ENCODE measurements around the gene ALX4.

The ALX4 gene

DNA sequence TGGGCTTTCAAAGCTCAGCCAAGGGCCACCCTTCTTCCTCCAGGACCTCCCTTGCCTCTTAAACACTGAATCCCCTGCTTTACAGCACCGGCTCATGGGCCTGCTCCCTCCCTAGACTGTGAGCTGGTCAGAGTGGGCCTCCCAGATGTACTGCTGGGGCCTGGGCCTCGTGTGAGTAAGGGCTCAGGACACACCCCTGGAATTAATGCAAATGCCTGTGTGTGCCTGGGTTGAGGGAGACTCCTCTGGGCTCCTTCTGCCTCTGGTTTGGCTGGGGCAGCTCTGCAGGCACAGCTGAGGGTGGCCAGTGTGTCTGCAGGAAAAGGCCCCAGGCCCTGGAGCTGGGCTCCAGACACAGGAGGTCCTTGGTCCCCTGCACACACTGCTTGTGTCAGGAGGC lies 24.2 kb downstream of the ALX4 start:
- H3K27me3 ChIP-seq (ENCODE audit: insufficient read depth, low read length) = no peaks in the 10 kb centered on the region

GRCh38 chr11:44282620-44283019 lies 27.3 kb downstream of the ALX4 start:
- no peaks in the 10 kb centered on the region for H3K36me3 ChIP-seq (ENCODE audit: insufficient read depth, low read depth, low read length)
- H3K9me3 ChIP-seq (ENCODE audit: insufficient read depth, low read depth, low read length) = no peaks in the 10 kb centered on the region
- H3K4me3 ChIP-seq (ENCODE audit: low read length) = no peak overlapping the region

More for the DNA sequence above, 24.2 kb downstream of the ALX4 start:
- Histone ChIP-seq H3K4me3 (ENCODE audit: low read length) (no peak overlapping the region), H3K36me3 (ENCODE audit: insufficient read depth, low read depth, low read length) (no peaks in the 10 kb centered on the region), H3K27ac (ENCODE audit: low read length) (no peak overlapping the region), H3K9ac (ENCODE audit: low read depth, low read length) (no peak overlapping the region), H3K9me3 (ENCODE audit: insufficient read depth, low read depth, low read length) (no peaks in the 10 kb centered on the region), H3K4me1 (ENCODE audit: insufficient read depth, low read length) (no peaks in the 10 kb centered on the region)

DNA sequence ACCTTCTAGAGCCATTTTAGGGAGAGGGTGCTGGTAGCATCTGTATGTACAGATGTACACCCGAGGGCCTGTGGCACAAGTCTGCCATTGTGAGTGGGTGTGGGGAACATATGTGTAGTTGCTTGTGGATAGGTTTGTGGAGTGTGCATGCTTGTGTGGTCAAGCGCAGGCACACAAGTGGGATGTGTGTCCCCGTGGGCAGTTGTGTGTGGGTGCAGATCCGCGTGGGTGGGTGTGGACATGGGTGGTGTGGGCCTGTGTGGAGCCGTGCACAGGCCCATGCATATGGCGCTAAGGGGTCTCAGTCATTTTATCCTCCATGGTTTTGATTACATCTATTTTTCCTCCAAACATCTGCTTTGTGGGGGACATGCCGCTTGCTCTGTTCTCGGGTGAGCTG lies 28.8 kb downstream of the ALX4 start:
- Histone ChIP-seq H3K36me3 (ENCODE audit: insufficient read depth, low read depth, low read length) (no peaks in the 10 kb centered on the region), H3K9ac (ENCODE audit: low read depth, low read length) (no peak overlapping the region), H3K9me3 (ENCODE audit: insufficient read depth, low read depth, low read length) (no peaks in the 10 kb centered on the region), H3K4me3 (ENCODE audit: low read length) (no peak overlapping the region), H3K27ac (ENCODE audit: low read length) (no peak overlapping the region), H3K4me1 (ENCODE audit: insufficient read depth, low read length) (no peaks in the 10 kb centered on the region), H3K27me3 (ENCODE audit: insufficient read depth, low read length) (no peaks in the 10 kb centered on the region)

More at GRCh38 chr11:44282620-44283019, 27.3 kb downstream of the ALX4 start:
- Histone ChIP-seq H3K27me3 (ENCODE audit: insufficient read depth, low read length) (no peaks in the 10 kb centered on the region), H3K9ac (ENCODE audit: low read depth, low read length) (no peak overlapping the region), H3K4me1 (ENCODE audit: insufficient read depth, low read length) (no peaks in the 10 kb centered on the region), H3K27ac (ENCODE audit: low read length) (no peak overlapping the region)

DNA sequence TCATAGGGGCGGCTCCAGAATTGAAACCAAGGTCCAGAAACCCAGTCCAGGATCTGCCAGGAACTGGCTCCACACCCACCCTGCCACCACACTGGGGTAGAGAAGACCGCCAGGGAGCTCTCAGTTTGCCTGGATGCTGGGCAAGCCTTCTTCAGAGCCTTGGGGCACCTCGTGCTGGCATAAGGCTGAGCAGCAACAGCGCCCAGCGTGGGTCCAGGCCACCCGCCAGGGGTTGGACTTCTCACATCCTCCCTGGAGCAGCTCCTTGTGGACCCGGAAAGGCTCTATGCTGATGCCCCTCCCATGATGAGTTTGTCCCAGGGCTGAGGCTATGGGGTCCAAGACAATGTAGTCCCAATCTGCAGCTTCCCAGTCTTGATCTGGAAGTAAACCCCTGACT lies 29.7 kb downstream of the ALX4 start:
- H3K9me3 ChIP-seq (ENCODE audit: insufficient read depth, low read depth, low read length) = no peaks in the 10 kb centered on the region
- H3K4me1 ChIP-seq (ENCODE audit: insufficient read depth, low read length) = no peaks in the 10 kb centered on the region
- no peak overlapping the region for H3K9ac ChIP-seq (ENCODE audit: low read depth, low read length)
- no peak overlapping the region for H3K4me3 ChIP-seq (ENCODE audit: low read length)
- H3K36me3 ChIP-seq (ENCODE audit: insufficient read depth, low read depth, low read length) = no peaks in the 10 kb centered on the region
- H3K27me3 ChIP-seq (ENCODE audit: insufficient read depth, low read length) = no peaks in the 10 kb centered on the region
- no peak overlapping the region for H3K27ac ChIP-seq (ENCODE audit: low read length)

DNA sequence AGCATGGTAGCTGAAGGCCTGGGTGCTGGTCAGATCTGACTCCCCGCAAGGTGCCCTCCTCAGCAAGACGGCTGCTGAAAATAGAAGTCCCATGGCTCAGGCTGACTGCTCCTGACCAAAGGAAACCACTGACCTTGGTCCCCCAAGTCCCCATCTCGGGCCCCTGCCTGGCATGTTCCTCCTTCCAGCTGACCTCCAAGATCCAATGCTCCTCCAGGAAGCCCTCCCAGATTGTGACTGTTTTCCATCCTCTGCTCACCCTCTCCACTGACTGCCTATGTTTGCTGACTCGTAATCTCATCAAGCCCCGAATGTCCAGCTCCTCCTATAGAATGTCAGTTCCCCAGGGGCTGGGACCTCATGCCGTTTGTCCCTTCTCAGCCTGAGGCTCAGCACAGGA lies 30.5 kb downstream of the ALX4 start:
- Histone ChIP-seq H3K36me3 (ENCODE audit: insufficient read depth, low read depth, low read length) (no peaks in the 10 kb centered on the region), H3K9ac (ENCODE audit: low read depth, low read length) (no peak overlapping the region), H3K9me3 (ENCODE audit: insufficient read depth, low read depth, low read length) (no peaks in the 10 kb centered on the region), H3K4me3 (ENCODE audit: low read length) (no peak overlapping the region), H3K27ac (ENCODE audit: low read length) (no peak overlapping the region), H3K27me3 (ENCODE audit: insufficient read depth, low read length) (no peaks in the 10 kb centered on the region), H3K4me1 (ENCODE audit: insufficient read depth, low read length) (no peaks in the 10 kb centered on the region)

DNA sequence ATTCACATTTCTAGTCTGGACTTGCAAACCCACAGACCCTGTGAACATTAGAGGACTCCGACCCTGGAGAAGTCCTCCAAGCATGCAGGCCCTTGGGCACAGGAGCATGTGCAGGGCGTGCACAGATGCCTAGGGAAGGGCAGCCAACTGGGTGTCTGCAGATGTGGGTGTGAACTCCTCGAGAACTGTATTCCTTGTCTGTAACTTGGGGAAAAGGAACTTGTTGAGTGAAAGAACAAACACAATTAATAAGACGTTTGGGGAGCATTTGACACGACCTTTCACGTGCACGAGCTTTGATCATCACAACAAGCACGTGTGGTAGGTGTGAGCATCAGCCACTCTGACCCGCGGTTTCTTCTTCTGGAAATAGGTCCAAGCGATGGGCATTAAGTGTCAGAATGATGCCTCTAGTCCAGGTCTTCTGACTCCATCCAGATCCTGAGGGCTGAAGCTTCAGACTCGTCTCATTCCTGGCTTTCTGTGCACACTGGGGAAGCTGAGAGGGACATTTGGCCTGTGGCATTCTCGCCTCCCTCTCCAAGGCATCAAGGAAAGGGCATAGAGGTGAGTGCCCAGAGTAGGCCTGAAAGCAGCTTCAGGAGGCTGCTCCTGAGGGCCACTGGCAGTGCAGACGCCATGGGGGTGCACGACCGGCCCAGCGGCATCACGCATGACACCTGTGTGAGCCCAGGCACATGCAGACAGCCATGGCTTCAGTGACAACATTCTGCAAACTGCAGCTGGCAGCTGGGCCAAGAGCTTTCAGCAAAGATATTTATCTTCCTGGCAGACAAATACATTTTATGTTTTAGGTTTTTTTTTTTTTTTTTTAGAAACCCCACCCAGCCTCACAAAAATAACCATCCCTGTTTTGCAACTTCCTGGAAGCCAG lies 32.5 kb downstream of the ALX4 start:
- Histone ChIP-seq H3K36me3 (ENCODE audit: insufficient read depth, low read depth, low read length) (no peaks in the 10 kb centered on the region), H3K27ac (ENCODE audit: low read length) (no peak overlapping the region), H3K27me3 (ENCODE audit: insufficient read depth, low read length) (no peaks in the 10 kb centered on the region), H3K9me3 (ENCODE audit: insufficient read depth, low read depth, low read length) (no peaks in the 10 kb centered on the region), H3K4me3 (ENCODE audit: low read length) (no peak overlapping the region), H3K4me1 (ENCODE audit: insufficient read depth, low read length) (no peaks in the 10 kb centered on the region), H3K9ac (ENCODE audit: low read depth, low read length) (no peak overlapping the region)

DNA sequence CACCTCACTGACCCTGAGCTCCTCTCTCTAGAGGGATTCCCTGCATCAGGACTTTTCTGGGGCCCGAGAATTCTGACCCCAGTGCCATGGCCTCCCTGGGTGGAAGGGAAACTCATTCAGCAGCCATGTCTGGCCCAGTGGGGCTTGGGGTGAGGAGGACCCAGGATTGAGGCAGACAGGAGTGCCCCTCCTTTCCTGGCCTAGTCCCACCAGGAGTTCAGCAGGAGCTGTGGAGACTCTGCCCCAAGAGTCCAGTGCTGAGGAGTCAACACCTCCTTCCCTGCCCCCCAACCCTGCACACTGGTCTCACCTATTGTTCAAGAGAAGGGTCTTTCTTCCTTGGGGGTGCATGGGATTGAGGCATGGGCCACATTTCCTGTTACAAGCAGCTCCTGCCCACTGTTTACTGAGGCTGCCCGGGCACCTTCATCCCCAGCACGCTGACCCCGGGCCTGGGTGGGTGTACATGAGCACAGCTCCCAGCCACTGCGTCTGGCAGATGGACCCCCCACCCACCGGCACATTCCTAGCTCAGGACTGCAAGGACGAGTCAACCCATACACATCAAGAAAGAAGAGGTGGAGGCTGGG lies 33.9 kb downstream of the ALX4 start:
- no peaks in the 10 kb centered on the region for H3K4me1 ChIP-seq (ENCODE audit: insufficient read depth, low read length)
- H3K36me3 ChIP-seq (ENCODE audit: insufficient read depth, low read depth, low read length) = no peaks in the 10 kb centered on the region
- H3K27ac ChIP-seq (ENCODE audit: low read length) = no peak overlapping the region
- H3K9ac ChIP-seq (ENCODE audit: low read depth, low read length) = no peak overlapping the region
- no peak overlapping the region for H3K4me3 ChIP-seq (ENCODE audit: low read length)
- no peaks in the 10 kb centered on the region for H3K9me3 ChIP-seq (ENCODE audit: insufficient read depth, low read depth, low read length)
- H3K27me3 ChIP-seq (ENCODE audit: insufficient read depth, low read length) = no peaks in the 10 kb centered on the region

GRCh38 chr11:44275241-44275640 lies 34.7 kb downstream of the ALX4 start:
- H3K4me3 ChIP-seq (ENCODE audit: low read length) = no peak overlapping the region
- H3K4me1 ChIP-seq (ENCODE audit: insufficient read depth, low read length) = no peaks in the 10 kb centered on the region
- no peak overlapping the region for H3K9ac ChIP-seq (ENCODE audit: low read depth, low read length)
- H3K27me3 ChIP-seq (ENCODE audit: insufficient read depth, low read length) = no peaks in the 10 kb centered on the region
- no peaks in the 10 kb centered on the region for H3K36me3 ChIP-seq (ENCODE audit: insufficient read depth, low read depth, low read length)
- no peak overlapping the region for H3K27ac ChIP-seq (ENCODE audit: low read length)
- H3K9me3 ChIP-seq (ENCODE audit: insufficient read depth, low read depth, low read length) = no peaks in the 10 kb centered on the region

GRCh38 chr11:44274404-44274803 lies 35.5 kb downstream of the ALX4 start:
- Histone ChIP-seq H3K27ac (ENCODE audit: low read length) (no peak overlapping the region), H3K4me1 (ENCODE audit: insufficient read depth, low read length) (no peaks in the 10 kb centered on the region), H3K4me3 (ENCODE audit: low read length) (no peak overlapping the region), H3K27me3 (ENCODE audit: insufficient read depth, low read length) (no peaks in the 10 kb centered on the region), H3K9ac (ENCODE audit: low read depth, low read length) (no peak overlapping the region), H3K9me3 (ENCODE audit: insufficient read depth, low read depth, low read length) (no peaks in the 10 kb centered on the region), H3K36me3 (ENCODE audit: insufficient read depth, low read depth, low read length) (no peaks in the 10 kb centered on the region)

DNA sequence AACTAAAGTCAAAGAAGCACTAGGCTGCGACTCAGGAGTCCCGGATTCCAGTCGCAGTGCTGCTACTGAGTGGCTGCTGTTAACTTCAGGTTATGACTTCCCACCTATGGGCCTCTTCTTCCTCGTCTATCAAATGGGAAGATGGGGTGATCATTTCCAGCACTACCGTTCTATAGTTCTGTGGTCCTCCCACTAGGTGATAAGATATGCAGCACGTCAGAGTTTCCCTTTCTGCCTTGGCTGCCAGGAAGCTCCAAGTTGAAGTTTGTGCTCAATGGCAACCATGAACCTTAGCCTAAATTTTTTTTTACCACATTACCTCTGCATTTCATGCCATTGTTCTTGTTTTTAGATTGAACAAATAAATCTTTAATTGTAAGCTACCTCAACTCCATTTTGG lies 38.7 kb downstream of the ALX4 start:
- Histone ChIP-seq H3K36me3 (ENCODE audit: insufficient read depth, low read depth, low read length) (no peaks in the 10 kb centered on the region), H3K9me3 (ENCODE audit: insufficient read depth, low read depth, low read length) (no peaks in the 10 kb centered on the region)

GRCh38 chr11:44270403-44271273 lies 39.3 kb downstream of the ALX4 start:
- Histone ChIP-seq H3K27ac (ENCODE audit: low read length) (no peak overlapping the region), H3K36me3 (ENCODE audit: insufficient read depth, low read depth, low read length) (no peaks in the 10 kb centered on the region), H3K9ac (ENCODE audit: low read depth, low read length) (no peak overlapping the region), H3K4me3 (ENCODE audit: low read length) (no peak overlapping the region), H3K9me3 (ENCODE audit: insufficient read depth, low read depth, low read length) (no peaks in the 10 kb centered on the region), H3K27me3 (ENCODE audit: insufficient read depth, low read length) (no peaks in the 10 kb centered on the region), H3K4me1 (ENCODE audit: insufficient read depth, low read length) (no peaks in the 10 kb centered on the region)

More for the DNA sequence above, 38.7 kb downstream of the ALX4 start:
- Histone ChIP-seq H3K27ac (ENCODE audit: low read length) (no peak overlapping the region), H3K27me3 (ENCODE audit: insufficient read depth, low read length) (no peaks in the 10 kb centered on the region), H3K4me3 (ENCODE audit: low read length) (no peak overlapping the region), H3K4me1 (ENCODE audit: insufficient read depth, low read length) (no peaks in the 10 kb centered on the region), H3K9ac (ENCODE audit: low read depth, low read length) (no peak overlapping the region)

Data from iPS-20b (cell line).